Retina (tissue), 1 donor: ENCODE results near the gene NRAS.

Experiments
- DNase-seq: peaks from one replicate; pipeline ENCODE4 v3.0.0-alpha.2; 2016

NRAS gene

DNA sequence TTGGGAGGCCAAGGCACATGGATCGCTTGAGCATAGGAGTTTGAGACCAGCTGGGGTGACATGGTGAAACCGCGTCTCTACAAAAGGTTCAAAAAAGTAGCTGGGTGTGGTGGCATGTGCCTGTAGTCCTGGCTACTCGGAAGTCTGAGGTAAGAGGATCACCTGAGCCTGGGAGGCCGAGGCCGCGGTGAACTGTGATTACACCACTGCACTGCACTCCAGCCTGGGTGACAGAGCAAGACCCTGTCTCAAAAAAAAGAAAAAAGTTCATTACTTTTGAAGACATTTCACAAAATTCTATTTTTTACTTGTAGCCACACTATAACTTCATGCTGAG is 44.7 kb downstream of the NRAS start:
- no peak for DNase-seq

DNA sequence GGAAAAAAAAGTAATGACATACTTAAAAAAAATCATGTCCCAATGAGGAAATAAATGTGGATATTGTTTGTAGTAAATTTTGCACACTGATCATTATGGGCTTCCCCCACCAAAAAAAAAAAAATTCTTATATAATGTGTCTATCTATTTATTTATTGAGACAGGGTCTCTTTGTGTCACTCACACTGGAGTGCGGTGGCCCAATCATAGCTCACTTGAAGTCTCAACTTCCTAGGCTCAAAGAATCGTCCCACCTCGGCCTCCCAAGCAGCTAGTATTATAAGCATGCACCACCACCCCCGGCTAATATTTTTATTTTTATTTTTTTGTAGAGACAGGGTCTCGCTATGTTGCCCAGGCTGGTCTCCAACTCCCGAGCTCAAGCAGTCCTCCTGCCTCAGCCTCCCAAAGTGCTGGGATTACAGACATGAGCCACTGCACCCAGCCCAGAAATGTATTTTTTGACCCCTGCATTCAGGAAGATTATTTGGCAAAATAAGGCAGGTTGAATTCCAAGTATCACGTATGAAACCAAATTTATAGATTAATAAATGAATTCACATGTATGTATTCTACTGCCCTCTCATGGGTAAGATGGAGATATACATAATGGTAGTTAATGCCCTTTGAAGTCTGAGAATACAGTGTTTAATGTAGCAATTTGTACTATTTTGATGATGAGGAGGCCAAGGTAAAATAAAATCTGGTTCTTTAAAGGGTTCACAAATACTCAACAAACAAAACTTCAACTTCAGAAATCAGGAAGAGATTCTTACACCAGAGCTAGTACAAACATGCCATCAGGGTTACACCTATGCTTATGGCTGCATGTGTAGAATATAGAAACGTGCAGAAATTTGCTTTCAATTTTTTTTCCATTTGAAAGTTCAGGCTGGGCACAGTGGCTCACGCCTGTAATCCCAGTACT is 45.3 kb downstream of the NRAS start:
- DNase-seq = peak; percentile 9

DNA sequence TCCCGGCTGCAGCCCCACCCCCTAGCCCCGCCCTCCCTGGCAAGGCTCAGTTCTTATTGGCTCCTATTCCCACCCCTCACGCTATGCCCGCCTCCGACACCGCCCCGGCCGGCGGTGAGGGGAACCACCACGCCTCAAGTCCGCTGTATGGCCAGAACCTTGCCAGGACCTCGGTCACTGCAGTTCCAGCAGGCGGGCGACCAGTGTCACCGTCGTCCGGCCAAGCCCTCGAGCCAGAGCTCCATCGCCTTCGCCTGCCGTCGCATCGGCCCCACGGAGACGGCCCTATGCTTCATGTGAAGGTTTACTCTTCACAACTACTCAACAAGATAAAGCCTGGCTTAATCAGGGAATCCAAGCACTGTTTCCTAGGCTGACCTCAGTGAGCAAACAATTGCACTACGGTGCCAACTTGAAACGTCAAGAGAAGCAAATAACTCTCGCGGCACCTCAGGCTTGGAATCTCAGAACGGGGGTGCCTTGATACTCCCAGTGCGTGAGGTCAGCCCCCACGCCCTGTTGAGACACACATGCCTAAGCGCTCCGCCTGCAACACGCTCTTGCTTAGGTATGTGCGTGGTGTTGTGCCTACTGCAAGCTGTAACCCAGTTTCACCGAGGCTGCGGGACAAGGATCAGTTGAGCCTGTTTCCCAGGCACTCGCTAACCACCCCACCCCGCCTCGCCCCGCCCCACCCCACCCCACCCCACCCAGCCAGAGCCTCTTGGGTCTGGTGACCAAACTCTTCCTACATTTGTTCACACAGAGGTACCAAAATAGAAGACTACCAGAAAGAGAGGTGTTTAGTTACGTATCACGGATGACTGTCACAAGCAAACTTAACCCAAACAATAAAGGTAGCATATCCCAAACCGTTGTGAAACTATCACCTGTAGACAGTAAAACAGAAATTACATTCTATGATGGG is 46.2 kb downstream of the NRAS start:
- peak; percentile 87 for DNase-seq

DNA sequence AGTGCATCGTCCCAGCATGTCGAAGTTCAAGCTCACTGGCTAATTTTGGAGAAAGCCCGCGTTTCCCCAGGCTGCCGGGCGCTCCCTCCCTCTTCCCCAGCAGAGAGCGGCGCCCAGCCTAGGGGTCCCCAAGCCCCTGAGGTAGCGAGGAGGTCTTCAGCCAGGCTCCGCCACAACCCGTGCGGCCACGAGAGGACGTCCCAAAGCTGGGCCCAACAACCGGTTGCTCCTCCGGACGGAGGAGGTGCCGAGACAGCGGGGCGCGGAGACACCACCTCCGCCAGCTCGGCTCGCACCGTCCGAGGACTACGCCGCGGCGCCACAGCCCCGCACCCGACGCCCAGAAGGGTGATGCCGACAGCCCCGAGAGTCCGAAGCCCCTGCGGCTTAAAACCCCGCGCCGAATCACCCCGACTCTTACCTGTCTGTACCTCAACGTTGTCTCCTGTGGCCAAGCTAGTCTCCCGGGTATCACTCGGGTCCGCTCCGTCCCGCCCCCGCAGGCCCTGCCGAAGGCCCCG is 46.9 kb downstream of the NRAS start, which contains the start of gene DENND2C:
DENND2C (minus strand) TSS at position 488 of the 521 bp plus-strand sequence. CDS start 44,065 bp downstream, outside the sequence.
- peak; percentile 88 for DNase-seq

DNA sequence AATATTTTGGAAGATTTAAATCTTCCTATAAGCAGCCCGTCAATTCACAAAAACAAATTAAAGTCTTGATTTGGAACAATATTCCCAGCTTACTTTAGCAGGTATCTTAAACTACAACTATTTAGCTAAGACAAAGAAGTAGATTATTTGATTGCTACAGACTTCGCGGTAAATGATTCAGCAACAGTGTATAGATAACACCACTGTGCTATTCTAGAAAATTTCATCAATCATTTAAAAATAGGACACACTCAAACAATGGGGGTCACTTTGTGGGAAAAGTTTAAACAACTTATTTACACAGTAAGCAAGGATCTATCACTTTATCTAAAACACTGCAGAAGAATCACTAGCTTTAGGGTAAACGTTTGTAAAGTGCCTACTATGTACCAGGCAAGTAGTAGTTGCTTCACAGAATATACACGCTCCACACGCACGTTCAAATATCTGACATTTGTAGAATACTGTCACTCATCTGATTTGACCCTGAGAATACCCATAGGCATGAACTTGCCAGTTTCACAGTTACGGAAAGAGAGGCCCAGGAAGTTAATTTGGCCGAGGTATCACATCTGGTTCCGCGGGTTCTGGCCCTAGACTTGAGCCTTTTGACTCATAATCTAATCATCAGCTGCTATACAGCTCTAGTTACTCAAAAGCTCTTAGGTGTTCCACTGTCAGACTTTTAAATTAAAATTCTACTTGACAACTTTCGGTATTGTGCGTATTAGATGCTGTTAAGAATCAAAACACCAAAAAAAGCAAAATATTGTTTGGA is 47.6 kb downstream of the NRAS start:
- DNase-seq = no peak

- no peak for DNase-seq
Observed at GRCh38 chr1:114668373-114668772, 48.2 kb downstream of the NRAS start.

GRCh38 chr1:114666954-114667353 is 49.6 kb downstream of the NRAS start:
- no peak for DNase-seq

- DNase-seq = no peak
Observed at GRCh38 chr1:114660238-114660637, 56.3 kb downstream of the NRAS start.
